ENCODE data around the gene GALNTL6.

GALNTL6 gene

GRCh38 chr4:172707622-172708021, 894.4 kb downstream of the GALNTL6 start:
- no peak for TF ChIP-seq CTCF (IDR thresholded peaks at IDR 0.05; ENCODE audit: low read depth, low read length)
- no peak for DNase-seq (ENCODE audit: low read depth in 2 of 2)
- no peak overlapping the region for H3K4me3 ChIP-seq (replicated peaks in 1 of 2; ENCODE audit: low read depth in 2 of 2, low read length in 2 of 2)

GRCh38 chr4:172708184-172708583, 895.0 kb downstream of the GALNTL6 start:
- no peak for TF ChIP-seq CTCF (IDR thresholded peaks at IDR 0.05; ENCODE audit: low read depth, low read length)
- no peak for DNase-seq (ENCODE audit: low read depth in 2 of 2)
- H3K4me3 ChIP-seq (replicated peaks in 1 of 2; ENCODE audit: low read depth in 2 of 2, low read length in 2 of 2), result no peak overlapping the region

- no peak for TF ChIP-seq CTCF (IDR thresholded peaks at IDR 0.05; ENCODE audit: low read depth, low read length)
- DNase-seq (ENCODE audit: low read depth in 2 of 2), result no peak
- H3K4me3 ChIP-seq (replicated peaks in 1 of 2; ENCODE audit: low read depth in 2 of 2, low read length in 2 of 2), result no peak overlapping the region
Measured at GRCh38 chr4:172709376-172709775, 896.2 kb downstream of the GALNTL6 start.

- no peak for DNase-seq (ENCODE audit: low read depth in 2 of 2)
- TF ChIP-seq CTCF (IDR thresholded peaks at IDR 0.05; ENCODE audit: low read depth, low read length), result no peak
- H3K4me3 ChIP-seq (replicated peaks in 1 of 2; ENCODE audit: low read depth in 2 of 2, low read length in 2 of 2), result no peak overlapping the region
Measured at GRCh38 chr4:172716291-172716690, 903.1 kb downstream of the GALNTL6 start.

GRCh38 chr4:172721659-172722058, 908.5 kb downstream of the GALNTL6 start:
- no peak for TF ChIP-seq CTCF (IDR thresholded peaks at IDR 0.05; ENCODE audit: low read depth, low read length)
- no peak overlapping the region for H3K4me3 ChIP-seq (replicated peaks in 1 of 2; ENCODE audit: low read depth in 2 of 2, low read length in 2 of 2)
- DNase-seq (ENCODE audit: low read depth in 2 of 2), result no peak

GRCh38 chr4:172725581-172725980, 912.4 kb downstream of the GALNTL6 start:
- TF ChIP-seq CTCF (IDR thresholded peaks at IDR 0.05; ENCODE audit: low read depth, low read length), result no peak
- H3K4me3 ChIP-seq (replicated peaks in 1 of 2; ENCODE audit: low read depth in 2 of 2, low read length in 2 of 2), result no peak overlapping the region
- peak; percentile 5 to 11 for DNase-seq (ENCODE audit: low read depth in 2 of 2)

- no peak overlapping the region for H3K4me3 ChIP-seq (replicated peaks in 1 of 2; ENCODE audit: low read depth in 2 of 2, low read length in 2 of 2)
- TF ChIP-seq CTCF (IDR thresholded peaks at IDR 0.05; ENCODE audit: low read depth, low read length), result no peak
- no peak for DNase-seq (ENCODE audit: low read depth in 2 of 2)
Measured at GRCh38 chr4:172726001-172726423, 912.8 kb downstream of the GALNTL6 start.

Data from cardiac fibroblast (primary cell).